Neural progenitor cell (in vitro differentiated cells): Measurements from ENCODE around the gene MTMR10. TPM values are rescaled to one million over a fixed set of nuclear protein-coding genes. Genes with fewer than 3 reads are reported as not detected.

ENCODE experiments used
- DNase-seq: peaks from one replicate; pipeline ENCODE4 v3.0.0-alpha.2; 2016; ENCODE audit warnings: low spot score
- H2AFZ ChIP-seq: fragments of 200-600 bp; sonication (generic); replicated peaks from 2 replicates; pipeline ENCODE4 v1.6.1; 2016; ENCODE audit warnings: antibody characterized with exemption
- H3F3A ChIP-seq: fragments of 200-600 bp; sonication (generic); 2 replicates; pipeline ENCODE4 v1.6.1; 2016; ENCODE audit warnings: antibody characterized with exemption, low read depth
- H3K27ac ChIP-seq: fragments of 200-600 bp; sonication (generic); 2 replicates; pipeline ENCODE4 v1.5.1; 2016; ENCODE audit warnings: mild to moderate bottlenecking
- H3K27me3 ChIP-seq: fragments of 200-600 bp; sonication (generic); 2 replicates; pipeline ENCODE4 v1.6.1; 2016; ENCODE audit warnings: mild to moderate bottlenecking, moderate library complexity
- H3K36me3 ChIP-seq: fragments of 200-600 bp; sonication (generic); 2 replicates; pipeline ENCODE4 v1.5.1; 2016
- H3K4me1 ChIP-seq: fragments of 200-600 bp; sonication (generic); 2 replicates; pipeline ENCODE4 v1.6.1; 2016; ENCODE audit warnings: mixed run types
- H3K4me2 ChIP-seq: fragments of 200-600 bp; sonication (generic); 2 replicates; pipeline ENCODE4 v1.6.1; 2016
- H3K4me3 ChIP-seq: fragments of 200-600 bp; sonication (generic); 2 replicates; pipeline ENCODE4 v1.5.1; 2016
- H3K79me2 ChIP-seq: fragments of 200-600 bp; sonication (generic); 2 replicates; pipeline ENCODE4 v1.6.1; 2016; ENCODE audit warnings: low read depth
- H3K9ac ChIP-seq: fragments of 200-600 bp; sonication (generic); 2 replicates; pipeline ENCODE4 v1.6.1; 2016
- H3K9me3 ChIP-seq: fragments of 200-600 bp; sonication (generic); 2 replicates; pipeline ENCODE4 v1.5.1; 2016; ENCODE audit warnings: low read depth
- H4K20me1 ChIP-seq: fragments of 200-600 bp; sonication (generic); 2 replicates; pipeline ENCODE4 v1.6.1; 2016; ENCODE audit warnings: low read depth
- H3K27ac Mint-ChIP-seq: 3 replicates; pipeline ENCODE4 v1.8.0; 2021; ENCODE audit warnings: mixed read lengths
- H3K27me3 Mint-ChIP-seq: 2 replicates; pipeline ENCODE4 v1.8.0; 2022; ENCODE audit warnings: low read depth, mild to moderate bottlenecking, inconsistent platforms, moderate library complexity, mixed read lengths; ENCODE audit not compliant: insufficient read depth
- H3K36me3 Mint-ChIP-seq: 3 replicates; pipeline ENCODE4 v1.8.0; 2021; ENCODE audit warnings: mixed read lengths
- H3K4me1 Mint-ChIP-seq: 3 replicates; pipeline ENCODE4 v1.8.0; 2021; ENCODE audit warnings: mixed read lengths
- H3K4me3 Mint-ChIP-seq: 3 replicates; pipeline ENCODE4 v1.8.0; 2021; ENCODE audit warnings: mild to moderate bottlenecking, moderate library complexity, mixed read lengths
- H3K9me3 Mint-ChIP-seq: 3 replicates; pipeline ENCODE4 v1.8.0; 2020; ENCODE audit warnings: mixed read lengths
- EZH2 ChIP-seq: fragments of 200-600 bp; sonication (generic); IDR thresholded peaks from 2 replicates; pipeline ENCODE4 v1.6.1; 2017; ENCODE audit warnings: antibody characterized with exemption, mild to moderate bottlenecking, moderate library complexity
- EZH2phosphoT487 ChIP-seq: fragments of 200-600 bp; sonication (generic); IDR thresholded peaks from 2 replicates; pipeline ENCODE4 v1.6.1; 2017; ENCODE audit warnings: antibody characterized with exemption
- total RNA-seq: library from RNA; depleted of rRNA; stranded (reverse); fragments of >200 nt; gene quantifications from 2 replicates; pipeline ENCODE4 v1.2.3, GENCODE V29; 2015; ENCODE audit warnings: low replicate concordance
- TF ChIP-seq, protein P1 (sequence below): fragments of 200-600 bp; sonication (generic); IDR thresholded peaks from 2 replicates; pipeline ENCODE4 v1.5.1; 2017; ENCODE audit warnings: antibody characterized with exemption, mild to moderate bottlenecking

Gene MTMR10
- total RNA-seq, 1 donor from 2014 or later = 18.7 TPM

DNA sequence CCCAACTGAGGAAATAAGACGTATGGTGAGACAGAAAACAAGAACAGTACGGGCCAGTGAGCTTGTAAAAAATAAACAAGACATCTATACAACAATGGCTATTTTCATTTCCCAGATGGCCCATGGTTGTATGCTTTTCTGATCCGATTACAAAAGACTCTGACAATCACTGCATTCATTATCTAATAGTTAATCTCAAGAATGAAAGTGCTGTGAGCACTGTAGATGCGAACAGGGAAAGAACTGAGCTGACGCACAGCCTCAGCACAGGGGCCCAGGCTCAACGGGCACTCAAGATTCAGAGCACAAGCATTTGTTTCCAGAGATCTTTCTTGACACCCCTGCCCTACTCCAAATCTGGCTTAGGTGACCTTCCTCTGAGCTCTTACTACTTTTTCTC, 6.9 kb downstream of the MTMR10 start:
- H3F3A ChIP-seq = no peaks in the 10 kb centered on the region
- TF ChIP-seq EZH2phosphoT487 = no peak
- TF ChIP-seq EZH2 = no peak
- TF ChIP-seq, protein P1, sequence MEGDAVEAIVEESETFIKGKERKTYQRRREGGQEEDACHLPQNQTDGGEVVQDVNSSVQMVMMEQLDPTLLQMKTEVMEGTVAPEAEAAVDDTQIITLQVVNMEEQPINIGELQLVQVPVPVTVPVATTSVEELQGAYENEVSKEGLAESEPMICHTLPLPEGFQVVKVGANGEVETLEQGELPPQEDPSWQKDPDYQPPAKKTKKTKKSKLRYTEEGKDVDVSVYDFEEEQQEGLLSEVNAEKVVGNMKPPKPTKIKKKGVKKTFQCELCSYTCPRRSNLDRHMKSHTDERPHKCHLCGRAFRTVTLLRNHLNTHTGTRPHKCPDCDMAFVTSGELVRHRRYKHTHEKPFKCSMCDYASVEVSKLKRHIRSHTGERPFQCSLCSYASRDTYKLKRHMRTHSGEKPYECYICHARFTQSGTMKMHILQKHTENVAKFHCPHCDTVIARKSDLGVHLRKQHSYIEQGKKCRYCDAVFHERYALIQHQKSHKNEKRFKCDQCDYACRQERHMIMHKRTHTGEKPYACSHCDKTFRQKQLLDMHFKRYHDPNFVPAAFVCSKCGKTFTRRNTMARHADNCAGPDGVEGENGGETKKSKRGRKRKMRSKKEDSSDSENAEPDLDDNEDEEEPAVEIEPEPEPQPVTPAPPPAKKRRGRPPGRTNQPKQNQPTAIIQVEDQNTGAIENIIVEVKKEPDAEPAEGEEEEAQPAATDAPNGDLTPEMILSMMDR = no peak
- no peaks in the 10 kb centered on the region for H3K9me3 Mint-ChIP-seq
- no peak overlapping the region for H2AFZ ChIP-seq
- no peaks in the 10 kb centered on the region for H3K27me3 ChIP-seq
- H3K4me3 ChIP-seq = no peak overlapping the region
- H3K36me3 ChIP-seq = no peaks in the 10 kb centered on the region
- DNase-seq = no peak
- H3K9me3 ChIP-seq = no peaks in the 10 kb centered on the region
- no peak overlapping the region for H3K4me3 Mint-ChIP-seq
- H3K27ac Mint-ChIP-seq = no peak overlapping the region
- no peaks in the 10 kb centered on the region for H3K27me3 Mint-ChIP-seq
- H3K36me3 Mint-ChIP-seq = peaks cover 3% of the 10 kb centered on the region
- peaks cover 7% of the 10 kb centered on the region for H4K20me1 ChIP-seq
- H3K4me1 ChIP-seq = no peaks in the 10 kb centered on the region
- H3K4me2 ChIP-seq = no peak overlapping the region
- peaks cover 4% of the 10 kb centered on the region for H3K4me1 Mint-ChIP-seq
- peaks cover 6% of the 10 kb centered on the region for H3K79me2 ChIP-seq
- H3K27ac ChIP-seq = no peak overlapping the region
- no peak overlapping the region for H3K9ac ChIP-seq

DNA sequence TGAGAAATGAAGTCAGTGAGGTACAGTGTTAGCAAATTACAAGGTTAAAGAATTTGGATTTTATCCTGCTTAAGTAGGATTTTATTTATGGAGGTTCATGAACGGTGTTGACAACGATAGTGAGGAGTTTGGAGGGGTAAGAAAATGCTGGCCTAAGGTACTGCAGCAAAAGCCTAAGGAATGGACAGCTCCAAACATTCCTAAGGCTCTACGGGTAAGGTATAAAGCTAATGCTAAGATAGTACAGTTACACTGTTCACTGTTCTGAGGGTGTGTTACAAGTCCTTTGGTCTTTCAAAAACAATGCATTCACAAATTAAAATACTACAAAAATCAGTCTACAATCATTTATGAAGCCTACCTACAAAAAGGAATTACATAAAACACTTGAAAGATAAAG, 7.3 kb downstream of the MTMR10 start:
- Histone ChIP-seq H3K9me3 (no peaks in the 10 kb centered on the region), H3K9ac (no peak overlapping the region), H2AFZ (no peak overlapping the region), H3K4me1 (no peaks in the 10 kb centered on the region), H3K79me2 (peaks cover 6% of the 10 kb centered on the region), H3K4me2 (no peak overlapping the region), H3F3A (no peaks in the 10 kb centered on the region), H3K36me3 (no peaks in the 10 kb centered on the region), H3K27me3 (no peaks in the 10 kb centered on the region), H3K27ac (no peak overlapping the region), H3K4me3 (no peak overlapping the region), H4K20me1 (peaks cover 7% of the 10 kb centered on the region)
- no peak for DNase-seq
- no peak overlapping the region for H3K27ac Mint-ChIP-seq
- H3K4me1 Mint-ChIP-seq = peaks cover 4% of the 10 kb centered on the region
- TF ChIP-seq EZH2phosphoT487 (no peak), EZH2 (no peak)
- TF ChIP-seq, protein P1 = no peak
- H3K36me3 Mint-ChIP-seq = peaks cover 3% of the 10 kb centered on the region
- H3K9me3 Mint-ChIP-seq = no peaks in the 10 kb centered on the region
- no peaks in the 10 kb centered on the region for H3K27me3 Mint-ChIP-seq
- H3K4me3 Mint-ChIP-seq = no peak overlapping the region

DNA sequence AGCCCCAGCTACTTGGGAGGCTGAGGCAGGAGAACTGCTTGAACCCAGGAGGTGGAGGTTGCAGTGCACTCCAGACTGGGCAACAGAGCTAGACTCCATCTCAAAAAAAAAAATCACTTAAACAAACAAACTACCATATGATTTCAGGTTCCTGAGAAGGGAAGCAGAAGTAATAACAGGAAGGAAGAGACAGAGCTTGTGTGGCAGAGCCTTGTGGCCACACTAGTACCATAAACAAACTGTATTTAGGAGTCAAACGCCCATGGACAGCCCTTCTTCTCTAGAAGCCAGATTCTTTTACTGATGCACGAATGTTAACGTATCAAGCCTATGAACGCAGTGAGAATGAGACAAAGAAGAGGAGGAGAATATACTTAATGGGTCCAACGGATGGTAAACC, 12.0 kb downstream of the MTMR10 start:
- Histone ChIP-seq H3K36me3 (no peaks in the 10 kb centered on the region), H3K4me3 (no peak overlapping the region), H3K27me3 (no peaks in the 10 kb centered on the region), H2AFZ (no peak overlapping the region), H3K27ac (no peak overlapping the region), H3K9ac (no peak overlapping the region), H3K4me1 (no peaks in the 10 kb centered on the region), H3F3A (no peaks in the 10 kb centered on the region), H3K4me2 (no peak overlapping the region), H4K20me1 (no peaks in the 10 kb centered on the region), H3K79me2 (peaks cover 6% of the 10 kb centered on the region), H3K9me3 (no peaks in the 10 kb centered on the region)
- Mint-ChIP-seq H3K9me3 (no peaks in the 10 kb centered on the region), H3K36me3 (no peaks in the 10 kb centered on the region), H3K27ac (no peak overlapping the region), H3K4me3 (no peak overlapping the region), H3K4me1 (no peaks in the 10 kb centered on the region), H3K27me3 (no peaks in the 10 kb centered on the region)
- TF ChIP-seq, protein P1 = no peak
- TF ChIP-seq EZH2phosphoT487 (no peak), EZH2 (no peak)
- no peak for DNase-seq

DNA sequence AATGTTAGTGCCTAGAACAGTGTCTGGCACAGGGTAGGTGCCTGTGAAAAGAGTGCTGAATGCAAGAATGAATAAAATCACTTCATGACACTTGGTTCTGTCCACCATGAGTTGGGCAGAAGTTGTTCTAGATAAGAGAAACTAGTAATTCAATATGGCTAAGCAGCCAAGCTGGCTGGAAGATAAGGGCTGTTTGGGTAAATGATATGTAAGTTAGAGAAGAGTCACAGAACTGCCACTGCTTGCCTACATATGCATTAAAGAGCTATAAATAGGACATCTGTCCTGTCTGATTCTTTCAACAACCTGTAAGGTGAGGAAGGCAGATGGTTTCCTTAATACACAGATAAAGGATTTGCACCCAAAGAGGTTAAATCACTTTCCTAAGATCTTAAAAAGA, 13.1 kb downstream of the MTMR10 start:
- H3K4me2 ChIP-seq = no peak overlapping the region

More for the DNA sequence above, 13.1 kb downstream of the MTMR10 start:
- no peak overlapping the region for H3K27ac Mint-ChIP-seq
- Histone ChIP-seq H3K27me3 (no peaks in the 10 kb centered on the region), H3K4me1 (no peaks in the 10 kb centered on the region), H3K36me3 (no peaks in the 10 kb centered on the region), H3F3A (no peaks in the 10 kb centered on the region), H4K20me1 (no peaks in the 10 kb centered on the region), H3K9me3 (no peaks in the 10 kb centered on the region), H3K4me3 (no peak overlapping the region), H3K9ac (no peak overlapping the region), H3K27ac (no peak overlapping the region), H3K79me2 (peaks cover 6% of the 10 kb centered on the region), H2AFZ (no peak overlapping the region)
- no peaks in the 10 kb centered on the region for H3K27me3 Mint-ChIP-seq
- no peak for DNase-seq
- TF ChIP-seq, protein P1 = no peak
- TF ChIP-seq EZH2 (no peak), EZH2phosphoT487 (no peak)
- peaks cover 4% of the 10 kb centered on the region for H3K36me3 Mint-ChIP-seq
- no peaks in the 10 kb centered on the region for H3K4me1 Mint-ChIP-seq
- no peak overlapping the region for H3K4me3 Mint-ChIP-seq
- no peaks in the 10 kb centered on the region for H3K9me3 Mint-ChIP-seq
